ENCODE measurements around the gene ERBB4.
A peak's percentile ranks its signal among the peaks of the same experiment; 100 is the strongest.

The ERBB4 gene

DNA sequence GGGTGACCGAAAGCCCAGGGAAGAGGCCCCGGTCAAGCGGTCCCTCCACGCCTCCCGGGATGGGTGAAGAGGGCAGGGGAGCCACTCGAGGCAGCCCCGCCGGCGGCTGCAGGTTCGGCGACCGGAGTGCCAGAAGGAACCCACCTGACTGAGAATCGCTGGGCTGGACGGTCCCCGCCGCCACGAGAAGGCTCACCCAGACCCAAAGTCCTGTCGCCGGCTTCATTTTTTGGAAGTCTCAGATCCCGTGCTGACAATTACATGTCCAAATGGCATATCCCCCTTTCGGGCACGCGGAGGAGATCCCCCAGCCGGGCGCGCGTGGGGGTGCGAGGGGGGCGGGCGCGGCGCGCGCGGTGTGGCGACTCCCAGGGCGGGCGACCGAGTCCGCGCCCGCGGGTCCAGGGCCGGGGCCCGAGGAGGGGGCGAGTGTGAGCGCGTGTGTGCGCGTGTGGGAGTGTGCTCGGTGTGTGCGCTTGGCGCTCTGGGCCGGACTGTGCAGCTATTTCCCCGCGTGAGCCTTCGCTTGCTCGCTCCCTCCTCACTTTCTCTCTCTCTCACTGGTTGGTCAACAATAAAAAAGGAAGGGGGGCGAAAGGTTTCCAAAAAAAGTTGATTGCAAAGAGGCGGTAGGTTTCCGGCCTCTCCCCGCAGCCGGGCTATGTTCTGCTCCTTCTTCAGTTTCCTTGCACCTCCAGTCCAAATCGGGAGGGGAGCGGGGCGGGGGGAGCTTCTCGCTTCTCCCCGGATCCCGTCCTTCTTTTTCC, at the start of gene ERBB4:
ERBB4 (minus strand) TSS at position 498 of the 767 bp plus-strand sequence; CDS start at position 226, 272 bp downstream.
- DNase-seq = peak; percentile 54

DNA sequence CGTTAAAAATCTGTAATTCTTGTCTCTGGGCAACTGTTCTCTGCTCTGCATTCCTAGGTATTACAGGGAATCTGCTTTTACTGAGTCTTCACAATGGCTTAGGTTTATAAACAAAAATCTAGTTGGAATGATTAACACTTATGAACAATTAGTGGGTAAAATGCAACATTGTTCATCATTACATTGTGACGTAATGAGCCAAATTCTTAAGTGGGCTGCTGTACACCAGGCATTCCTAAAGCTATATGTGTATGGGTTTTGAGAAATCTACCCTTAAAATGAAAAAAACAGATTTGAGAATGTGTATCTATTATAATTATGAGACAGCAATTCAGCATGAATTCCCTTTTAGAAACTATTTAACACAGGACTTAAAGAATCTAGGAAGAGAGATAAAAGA, 41.5 kb upstream of the ERBB4 start:
- DNase-seq = no peak

DNA sequence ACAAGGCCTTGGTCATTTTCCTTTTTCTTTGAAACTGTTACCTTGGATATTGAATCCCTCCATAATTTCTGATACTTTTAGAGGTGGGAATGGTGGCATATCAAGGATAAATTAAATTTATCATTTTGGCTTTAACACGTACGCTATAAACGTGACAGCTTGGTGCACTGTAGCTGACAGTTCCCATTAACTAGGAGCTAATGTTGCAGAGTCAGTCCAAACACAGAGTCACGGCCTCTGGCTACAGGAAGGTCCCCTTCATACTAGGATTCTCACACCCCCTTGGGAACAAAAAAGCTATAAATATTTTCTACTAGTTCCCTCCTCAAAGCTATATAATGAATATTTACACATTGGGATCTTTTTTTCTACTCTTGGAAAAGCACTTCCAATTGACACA, 17.7 kb upstream of the ERBB4 start:
- DNase-seq = no peak

DNA sequence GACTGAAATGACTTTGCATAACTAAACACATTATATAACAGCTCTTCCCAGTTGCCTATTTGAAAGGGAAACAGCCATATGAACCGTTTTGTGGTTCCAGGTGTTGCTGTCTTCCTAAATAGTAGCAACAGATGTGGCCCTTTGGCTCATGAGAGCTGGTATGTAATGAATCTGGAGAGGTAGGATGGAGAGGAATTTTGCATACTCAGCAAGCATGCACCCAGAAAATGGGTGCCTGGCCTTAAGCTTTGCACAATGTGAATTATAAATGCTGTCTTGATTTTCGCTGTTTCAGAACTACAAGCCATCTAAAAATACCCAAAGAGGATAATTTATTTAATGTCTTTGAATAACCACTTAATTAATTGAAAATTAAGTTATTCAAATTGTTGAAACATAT, 15.6 kb upstream of the ERBB4 start:
- no peak for DNase-seq

DNA sequence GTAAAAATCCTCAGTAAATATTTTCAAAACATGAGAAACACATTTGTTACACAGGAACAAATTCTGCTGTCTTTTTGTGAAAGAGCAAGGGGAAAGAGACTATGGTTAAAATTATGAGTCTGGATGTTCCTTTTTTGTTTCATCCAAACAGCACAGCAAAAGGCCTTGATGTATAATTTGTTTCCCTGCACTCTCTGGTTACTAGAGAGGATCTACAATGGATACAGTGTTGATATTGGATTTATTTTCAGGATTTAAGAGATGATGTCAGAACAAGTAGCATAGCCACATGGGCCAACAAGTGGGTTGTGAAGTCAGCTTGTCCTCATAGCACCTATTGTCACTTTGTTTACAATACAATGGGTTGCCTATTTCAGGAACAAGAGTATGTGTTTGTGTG, 11.3 kb upstream of the ERBB4 start:
- DNase-seq = no peak

DNA sequence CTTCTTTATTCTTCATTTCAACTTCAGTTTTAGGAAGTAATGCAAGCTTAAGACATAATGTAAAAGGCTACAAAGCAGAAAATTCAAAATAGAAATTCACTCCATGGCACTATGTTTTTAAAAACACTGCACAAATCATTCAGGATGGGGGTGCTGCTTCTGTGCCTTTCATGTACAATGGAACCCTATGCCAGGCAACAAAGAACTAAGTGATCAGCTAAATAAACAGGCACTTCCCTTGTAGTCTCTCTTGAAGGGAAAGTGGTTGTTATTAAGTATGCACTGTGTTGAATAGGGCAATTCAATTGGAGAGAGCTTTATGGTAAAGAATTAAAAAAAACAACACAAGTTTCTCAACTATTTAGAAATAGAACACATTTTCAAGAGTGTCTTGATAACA, 10.9 kb upstream of the ERBB4 start:
- DNase-seq = no peak

DNA sequence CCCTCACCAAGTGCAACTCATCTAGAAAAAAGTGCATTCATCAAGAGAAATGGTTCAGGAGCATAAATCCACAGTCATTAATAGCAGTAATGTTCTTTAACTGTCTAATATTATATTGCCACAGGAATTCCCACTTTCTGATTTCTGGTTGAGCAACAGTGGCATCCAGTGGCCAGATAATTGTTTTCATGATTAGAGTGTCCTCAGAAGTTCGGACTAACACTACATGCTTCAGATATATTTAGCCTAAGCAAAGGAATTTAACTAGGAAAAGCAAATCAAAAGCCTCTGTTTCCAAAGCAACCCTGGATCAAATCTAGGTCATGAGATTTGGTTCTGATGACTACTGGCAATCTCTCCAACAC, 9.8 kb upstream of the ERBB4 start:
- no peak for DNase-seq

DNA sequence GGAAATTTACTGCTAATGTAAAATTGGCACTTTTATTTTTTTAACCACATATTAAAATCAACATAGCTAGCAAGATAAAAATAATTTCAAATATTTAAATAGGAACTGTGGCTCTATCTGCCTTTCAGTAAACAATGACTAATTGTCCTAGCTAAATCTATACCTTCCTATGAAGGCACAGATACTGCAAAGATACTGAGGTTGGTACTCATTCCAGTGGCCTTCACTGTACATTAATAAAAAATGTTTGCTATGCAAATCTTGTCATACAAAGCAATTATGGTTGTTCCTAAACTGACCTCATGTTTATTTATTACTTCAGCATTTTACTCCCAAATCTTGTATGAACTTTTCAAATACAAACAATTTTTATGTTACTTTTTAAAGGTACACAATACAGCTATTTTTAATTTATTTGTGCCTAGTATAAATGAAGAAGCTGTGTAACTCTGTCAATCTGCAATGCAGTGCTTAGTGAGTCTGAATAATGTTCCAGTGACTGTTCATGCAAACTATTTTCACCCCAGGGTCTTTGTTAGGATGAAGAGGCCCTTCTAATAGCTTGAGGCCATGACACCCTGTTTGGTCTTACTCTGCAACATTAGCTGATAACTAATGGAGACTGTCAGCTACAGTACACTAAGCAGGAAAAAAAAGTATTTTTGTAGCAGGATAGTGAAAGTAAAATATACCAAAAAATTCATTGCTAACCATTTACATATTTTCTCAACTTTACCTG, 9.3 kb upstream of the ERBB4 start:
- DNase-seq = no peak

DNA sequence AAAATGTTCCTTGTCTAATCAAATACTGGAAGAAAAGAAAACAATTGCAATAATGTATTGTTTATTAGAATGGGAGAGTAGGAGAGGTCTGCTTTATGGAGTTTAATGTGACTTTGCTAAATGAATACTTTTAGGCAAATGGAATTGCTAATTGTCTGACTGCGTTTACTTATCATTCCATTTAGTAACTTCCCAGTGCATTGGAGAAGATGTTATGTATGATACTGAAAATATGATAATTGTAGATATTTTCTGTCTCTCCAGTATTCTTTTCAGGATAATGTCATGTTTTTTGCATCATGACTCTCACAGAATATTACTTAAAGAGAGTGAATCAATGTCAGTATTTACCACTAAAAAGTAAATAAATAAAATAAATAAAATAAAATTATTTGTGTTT, 8.1 kb upstream of the ERBB4 start:
- DNase-seq = no peak

DNA sequence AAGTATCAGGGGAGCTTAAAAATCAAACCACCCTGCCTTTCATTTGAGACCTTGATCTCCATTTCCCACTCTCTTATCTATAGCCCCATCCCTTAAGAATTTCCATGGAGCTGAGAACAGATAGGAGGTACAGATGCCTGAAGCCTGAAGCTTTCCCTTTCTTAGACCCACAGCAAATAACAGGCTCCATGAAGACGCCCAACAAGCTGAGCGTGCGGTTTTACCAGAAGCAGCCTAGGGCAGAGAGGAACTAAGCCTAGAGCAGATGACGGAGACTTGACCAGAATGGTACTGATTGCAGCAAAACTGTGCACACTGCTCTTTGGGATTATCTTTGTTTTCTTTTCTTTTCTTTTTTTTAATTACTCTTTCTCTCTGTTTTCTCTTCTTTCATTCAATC, 1.7 kb upstream of the ERBB4 start:
- peak; percentile 66 for DNase-seq

DNA sequence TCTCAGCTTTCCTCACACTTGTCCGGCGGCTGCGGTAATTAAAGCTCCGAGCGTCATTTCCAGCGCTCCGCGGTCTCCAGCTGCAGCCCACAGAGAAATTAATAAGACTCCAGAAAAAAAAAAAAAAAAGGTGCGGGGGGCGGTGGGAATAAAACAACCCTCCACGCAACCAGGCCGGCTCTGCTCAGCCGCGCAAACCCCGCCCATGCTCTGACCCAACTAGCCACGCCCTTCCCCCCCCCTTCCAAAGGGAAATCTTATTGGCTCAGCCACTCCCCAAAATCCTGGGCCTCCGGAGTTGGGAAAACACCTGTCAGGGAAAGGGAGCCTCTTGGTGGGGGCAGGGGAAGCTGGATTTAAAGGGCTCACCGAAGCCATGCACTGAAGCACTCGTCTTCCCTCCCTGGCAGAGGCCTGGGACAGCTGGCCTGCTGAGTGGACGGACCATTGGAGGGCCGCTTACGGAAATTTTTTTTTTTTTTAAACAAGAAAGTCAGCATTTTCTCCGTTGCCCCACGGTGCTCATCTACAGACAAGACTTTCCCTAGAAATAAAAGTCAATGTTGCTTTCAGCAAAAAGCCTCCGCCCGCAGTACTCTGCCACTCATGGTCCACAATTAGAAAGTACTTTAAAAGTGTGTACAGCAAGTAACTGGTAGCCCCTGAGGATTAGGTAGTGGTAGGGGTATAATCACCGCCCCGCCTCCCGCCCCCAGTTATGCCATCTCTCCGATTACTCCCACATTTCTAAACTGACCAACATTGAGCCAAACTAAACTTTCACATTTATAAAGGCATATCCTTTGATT, 674 bp upstream of the ERBB4 start:
- DNase-seq = peak; percentile 73

DNA sequence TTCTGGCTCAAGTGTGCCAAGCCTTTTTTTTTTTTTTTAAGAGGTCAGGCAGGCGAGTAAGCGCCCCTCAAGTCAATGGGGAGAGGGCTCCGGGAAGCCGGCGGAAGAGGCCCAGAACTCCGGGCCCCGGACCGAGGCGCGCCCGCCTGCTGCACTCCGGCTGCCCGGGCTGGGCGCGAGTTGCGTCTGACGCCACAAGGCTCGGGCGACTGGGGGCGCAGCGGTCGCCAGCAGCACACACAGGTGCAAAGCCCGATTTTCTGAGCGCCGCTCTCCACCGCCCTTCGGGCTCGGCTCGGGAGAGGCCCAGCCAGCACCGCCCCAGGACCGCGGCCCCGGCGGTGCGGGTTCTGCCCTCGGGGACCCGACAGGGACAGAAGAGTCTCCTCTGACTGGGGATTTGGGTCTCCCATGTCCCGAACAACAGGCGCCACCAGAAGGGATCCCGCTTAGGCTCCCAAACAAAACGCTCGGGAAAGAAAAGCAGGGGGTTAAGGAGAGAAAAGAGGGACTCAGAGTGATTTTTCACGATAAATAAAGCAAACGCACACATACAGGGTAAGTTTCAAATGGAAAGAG, 787 bp downstream of the ERBB4 start:
- DNase-seq = peak; percentile 61

DNA sequence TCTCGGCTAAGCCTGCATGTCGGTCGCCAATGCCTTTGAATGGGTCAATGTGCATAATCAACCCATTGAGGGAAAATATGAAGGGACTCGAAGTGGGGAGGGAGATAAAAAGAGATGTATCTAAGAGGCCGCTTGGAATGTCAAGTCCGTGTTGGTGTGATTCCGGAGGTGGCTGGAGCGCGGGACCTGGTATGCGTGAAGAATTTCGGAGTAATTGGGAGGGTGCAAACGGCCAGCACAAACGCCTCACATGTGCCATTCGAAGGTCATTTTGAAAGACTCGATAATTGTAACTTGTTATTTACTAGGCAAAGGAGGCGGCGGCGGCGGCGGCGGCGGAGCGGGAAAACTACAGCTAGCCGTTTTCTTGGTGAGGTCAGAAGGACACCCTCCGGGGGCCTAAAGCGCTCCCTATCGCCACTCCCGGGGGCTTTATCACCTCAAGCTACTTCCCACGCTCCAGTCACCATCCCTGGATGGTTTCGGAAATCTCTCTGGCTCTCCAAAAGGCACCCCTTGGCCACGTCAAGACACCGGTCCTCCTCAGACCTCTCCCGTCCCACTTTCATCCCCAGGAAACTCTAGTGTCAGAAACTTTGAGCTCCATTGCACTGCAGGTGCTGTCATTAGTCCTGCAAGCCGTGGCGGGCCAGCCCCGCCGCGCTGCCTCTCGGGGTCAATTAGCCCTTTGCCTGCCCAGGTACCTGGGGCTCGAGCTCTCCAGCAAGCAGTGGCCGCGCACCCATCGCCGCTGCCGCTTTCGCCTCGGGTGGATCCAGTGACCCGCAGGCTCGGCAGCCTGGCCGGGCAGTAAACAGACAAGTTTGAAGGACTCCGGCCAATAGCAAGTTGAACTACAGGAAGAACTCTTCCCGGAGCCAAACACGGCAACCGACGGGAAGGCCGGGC, 1.5 kb downstream of the ERBB4 start:
- DNase-seq = peak; percentile 73

DNA sequence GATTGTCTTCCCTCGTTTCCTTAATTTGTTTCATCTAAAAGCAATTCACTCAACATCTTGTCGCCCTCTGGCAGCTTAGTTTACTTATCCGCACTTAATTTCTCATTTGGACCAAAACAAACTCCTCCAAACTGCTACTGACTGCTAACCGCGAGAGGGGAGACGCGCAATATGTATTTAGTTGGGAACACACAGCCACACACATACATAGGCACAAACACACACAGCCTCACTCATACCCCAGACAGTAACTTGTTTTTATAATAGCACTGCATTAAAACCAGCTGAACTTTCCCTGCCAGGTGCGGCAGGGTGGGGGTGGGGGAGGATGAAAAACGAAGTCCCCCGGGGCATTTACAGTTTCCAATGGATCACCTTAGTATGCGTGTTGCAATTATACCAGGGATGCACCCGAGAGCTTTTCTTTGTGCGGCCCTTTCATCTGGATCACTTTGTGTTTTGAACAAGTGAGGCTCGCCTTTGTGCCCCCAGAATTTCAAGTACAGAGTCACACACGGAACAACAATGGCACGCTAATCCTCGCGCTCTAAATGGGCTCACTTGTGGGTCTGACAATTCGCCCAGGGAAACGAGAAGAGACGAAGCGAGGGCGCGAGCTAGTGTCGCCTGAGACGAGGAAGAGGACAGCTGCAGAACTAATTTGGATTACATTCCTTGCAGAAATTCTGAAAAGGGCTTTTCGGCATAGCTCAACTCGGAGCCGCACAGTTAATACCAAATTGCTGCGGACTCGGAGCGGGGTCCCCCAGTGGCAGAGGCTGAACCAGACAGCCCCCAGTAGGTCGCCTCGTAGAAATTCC, 2.4 kb downstream of the ERBB4 start:
- peak; percentile 63 for DNase-seq

DNA sequence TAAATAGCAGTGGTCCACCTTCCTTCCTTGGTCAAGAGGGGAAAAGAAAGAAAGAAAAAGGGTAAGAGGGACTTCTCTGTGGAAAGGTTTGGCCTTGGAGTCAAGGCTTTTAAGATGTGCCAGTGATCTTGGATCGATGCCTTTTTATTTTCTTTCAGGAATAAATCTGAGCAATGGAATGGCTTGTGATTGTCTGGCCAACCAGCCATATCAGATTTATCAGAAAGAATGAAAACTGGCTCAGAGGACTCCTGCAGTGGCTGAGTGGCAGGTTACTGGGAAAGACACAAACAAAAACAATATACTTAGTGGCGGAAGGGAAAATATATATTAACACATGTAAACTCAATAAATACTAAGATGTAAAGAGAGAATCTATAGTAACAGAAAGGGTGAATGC, 4.3 kb downstream of the ERBB4 start:
- DNase-seq = no peak

DNA sequence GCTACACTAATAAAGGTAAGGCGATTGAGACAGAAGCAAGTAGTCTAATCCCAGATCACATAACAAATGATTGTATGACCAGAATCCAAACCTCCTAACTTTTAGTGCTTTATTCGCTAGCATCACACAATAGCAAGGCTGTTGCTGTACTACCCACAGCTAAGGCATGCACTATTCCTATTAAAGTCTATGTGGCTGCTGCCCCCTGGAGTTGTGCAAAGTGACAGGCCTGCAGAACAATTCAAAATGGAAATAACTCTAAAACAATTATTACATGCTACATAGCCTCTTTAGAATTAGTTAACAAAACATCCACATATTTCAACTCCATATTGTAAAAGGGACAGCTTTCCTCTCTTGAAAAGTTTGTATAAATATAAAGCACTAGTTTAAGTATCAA, 6.0 kb downstream of the ERBB4 start:
- no peak for DNase-seq

DNA sequence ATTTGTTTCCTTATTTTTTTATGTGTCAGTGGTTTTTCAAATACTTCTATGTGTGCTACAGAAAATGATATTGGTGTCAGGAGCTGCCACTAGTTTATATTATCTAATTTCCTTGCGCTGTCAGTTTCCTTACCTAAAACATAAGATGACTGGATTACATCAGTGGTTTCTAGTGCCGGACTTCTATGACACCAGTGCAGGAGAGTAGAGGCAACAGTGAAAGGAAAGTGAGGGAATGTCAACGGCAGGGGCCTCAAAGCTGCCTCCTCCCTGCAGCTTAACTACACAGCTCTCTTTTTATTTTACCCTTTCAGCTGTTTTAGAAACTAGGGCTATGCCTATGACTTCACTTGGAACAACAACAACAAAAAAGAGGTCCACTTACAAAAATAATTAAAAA, 6.5 kb downstream of the ERBB4 start:
- DNase-seq = no peak

DNA sequence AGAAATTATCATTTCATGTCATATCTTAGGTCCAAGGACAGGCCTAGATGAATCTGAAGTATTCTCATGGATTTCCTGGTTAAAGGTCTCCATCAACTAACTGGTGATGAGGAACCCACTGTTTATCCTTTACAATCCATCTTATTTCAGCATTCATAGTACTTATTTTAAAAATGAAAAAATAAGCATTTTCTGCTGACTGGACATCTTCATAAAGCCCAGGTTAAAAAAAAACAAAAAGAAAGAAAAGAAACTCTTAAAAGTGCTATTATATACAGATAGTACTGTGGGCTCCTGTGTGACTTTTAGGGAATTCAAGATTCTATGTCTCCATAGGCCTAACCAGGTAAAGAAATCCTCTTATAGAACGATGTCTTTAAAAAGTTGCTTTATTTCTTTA, 7.1 kb downstream of the ERBB4 start:
- DNase-seq = no peak

DNA sequence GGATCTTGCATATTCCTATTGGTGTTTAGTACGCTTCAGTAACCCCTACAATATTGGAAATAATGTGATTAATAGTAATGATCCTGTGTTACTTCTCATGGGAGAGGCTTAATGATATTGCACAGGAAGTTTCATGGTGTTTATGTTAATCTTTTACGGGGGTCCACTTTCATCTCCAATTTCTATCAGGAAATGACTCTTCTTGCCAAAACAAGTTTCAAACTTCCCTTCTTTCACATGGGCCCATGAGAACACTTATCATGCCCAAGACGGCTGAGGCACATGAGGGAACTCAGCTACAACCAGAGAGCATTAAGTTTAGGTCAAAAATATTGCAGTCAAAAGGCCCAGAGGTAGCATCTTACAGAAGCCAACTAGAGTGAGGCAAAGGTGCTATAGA, 7.6 kb downstream of the ERBB4 start:
- no peak for DNase-seq

DNA sequence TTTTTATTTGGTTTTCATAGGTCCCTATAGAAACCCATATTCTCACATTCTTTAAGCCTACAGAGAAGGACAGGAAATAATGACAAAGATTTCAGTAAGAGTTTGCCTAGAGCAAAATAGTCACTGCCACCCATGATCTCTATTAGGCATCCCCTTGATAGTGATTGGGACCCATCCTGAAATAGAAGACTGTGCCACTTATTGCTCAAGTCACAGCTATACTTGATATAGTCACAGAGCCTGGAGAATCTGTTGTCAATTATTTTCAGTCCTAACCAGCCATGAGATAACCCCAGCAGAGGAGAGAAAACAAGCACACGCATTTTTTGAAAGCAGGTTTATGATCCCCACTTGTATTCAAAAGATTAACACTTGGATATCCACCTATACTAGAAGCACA, 8.2 kb downstream of the ERBB4 start:
- DNase-seq = no peak

DNA sequence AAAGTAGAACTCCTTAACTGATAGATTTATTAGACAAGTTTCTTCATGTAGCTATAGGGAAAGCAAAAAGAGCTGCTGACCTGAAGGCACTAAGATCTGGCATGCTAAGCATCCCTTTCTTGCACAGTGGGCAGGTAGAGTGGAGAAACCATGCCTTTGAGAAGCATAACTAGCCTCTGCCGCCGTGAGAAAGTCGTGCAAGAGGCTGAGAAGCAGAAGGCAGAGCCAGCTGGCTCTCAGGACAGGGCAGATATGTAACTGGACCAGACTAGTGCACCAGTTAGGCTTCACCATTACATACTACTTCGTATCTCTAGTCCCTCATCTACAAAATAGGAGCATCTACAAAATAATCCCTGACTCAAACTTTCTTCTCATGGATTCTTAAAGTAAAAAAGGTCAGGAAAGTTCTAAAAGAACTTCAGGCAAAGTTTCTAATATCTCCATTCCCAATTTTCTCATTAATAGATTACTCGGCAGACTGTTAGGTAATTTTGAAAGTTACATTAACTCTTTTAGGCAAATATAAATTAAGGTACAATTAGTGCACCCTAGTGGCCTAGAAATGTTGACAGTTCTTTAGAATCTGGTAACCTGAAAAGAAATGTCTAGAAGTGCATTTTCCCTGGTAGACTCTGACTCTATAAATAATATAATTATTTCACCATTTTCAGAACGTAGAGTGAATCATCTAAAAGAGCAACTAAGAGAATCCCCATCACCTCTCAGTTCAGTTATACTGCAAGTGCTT, 10.3 kb downstream of the ERBB4 start:
- peak; percentile 54 for DNase-seq

Measured in islet precursor cell (in vitro differentiated cells).